GM21825 (cell line): ENCODE data around the gene NAT8L.

Experiments used
- ATAC-seq: cut with Tn5 transposase; IDR thresholded peaks from one replicate; pipeline ENCODE4 v1.9.1; 2021; ENCODE audit warnings: mild to moderate bottlenecking, moderate library complexity; ENCODE audit not compliant: unreplicated experiment

The NAT8L gene

GRCh38 chr4:2091990-2092668, 33.0 kb downstream of the NAT8L start:
- ATAC-seq = no peak

GRCh38 chr4:2092669-2093053, 33.5 kb downstream of the NAT8L start:
- no peak for ATAC-seq

- ATAC-seq = no peak
These were observed 34.1 kb downstream of the NAT8L start for GRCh38 chr4:2093265-2093664.

GRCh38 chr4:2094545-2094944, 35.4 kb downstream of the NAT8L start:
- ATAC-seq = no peak

- no peak for ATAC-seq
These were observed 36.3 kb downstream of the NAT8L start for GRCh38 chr4:2095236-2096072.

GRCh38 chr4:2096073-2096609, 37.0 kb downstream of the NAT8L start:
- ATAC-seq = no peak

- ATAC-seq = no peak
These were observed 42.4 kb downstream of the NAT8L start for GRCh38 chr4:2101346-2102044.

GRCh38 chr4:2102045-2102883, 43.1 kb downstream of the NAT8L start:
- ATAC-seq = no peak

- ATAC-seq = no peak
These were observed 44.2 kb downstream of the NAT8L start for GRCh38 chr4:2103127-2103842.

GRCh38 chr4:2103843-2104547, 44.9 kb downstream of the NAT8L start:
- no peak for ATAC-seq

GRCh38 chr4:2104556-2105345, 45.6 kb downstream of the NAT8L start:
- ATAC-seq = no peak

GRCh38 chr4:2105559-2105958, 46.4 kb downstream of the NAT8L start:
- no peak for ATAC-seq

- ATAC-seq = no peak
These were observed 57.7 kb downstream of the NAT8L start for GRCh38 chr4:2116687-2117400.
